Smooth muscle cell (in vitro differentiated cells): ENCODE data around the gene RPTOR. TPM values are rescaled to one million over a fixed set of nuclear protein-coding genes. Genes with fewer than 3 reads are reported as not detected.

Source experiments
- DNase-seq: peaks from one replicate; lab custom pipeline; 2025; ENCODE audit not compliant: unreplicated experiment; lab: John Stamatoyannopoulos, UW
- H2AFZ ChIP-seq: fragments of 200-600 bp; sonication (generic); 2 replicates; pipeline ENCODE4 v1.6.0; 2016; ENCODE audit warnings: antibody characterized with exemption, low read depth, mild to moderate bottlenecking
- H3F3A ChIP-seq: fragments of 200-600 bp; sonication (generic); 2 replicates; pipeline ENCODE4 v1.6.0; 2017; ENCODE audit warnings: antibody characterized with exemption, low read depth
- H3K27ac ChIP-seq: fragments of 200-600 bp; sonication (generic); 2 replicates; pipeline ENCODE4 v1.5.1; 2016; ENCODE audit warnings: low read depth, mild to moderate bottlenecking
- H3K27me3 ChIP-seq: fragments of 200-600 bp; sonication (generic); 2 replicates; pipeline ENCODE4 v1.6.1; 2016; ENCODE audit warnings: low read depth, mild to moderate bottlenecking
- H3K36me3 ChIP-seq: fragments of 200-600 bp; sonication (generic); 2 replicates; pipeline ENCODE4 v1.5.1; 2016; ENCODE audit warnings: low read depth
- H3K4me1 ChIP-seq: fragments of 200-600 bp; sonication (generic); 2 replicates; pipeline ENCODE4 v1.5.1; 2016; ENCODE audit warnings: low read depth
- H3K4me2 ChIP-seq: fragments of 200-600 bp; sonication (generic); 2 replicates; pipeline ENCODE4 v1.6.0; 2016; ENCODE audit warnings: mild to moderate bottlenecking
- H3K4me3 ChIP-seq: fragments of 200-600 bp; sonication (generic); 2 replicates; pipeline ENCODE4 v1.5.1; 2016; ENCODE audit warnings: mild to moderate bottlenecking
- H3K79me2 ChIP-seq: fragments of 200-600 bp; sonication (generic); 2 replicates; pipeline ENCODE4 v1.6.0; 2016; ENCODE audit warnings: low read depth, mild to moderate bottlenecking
- H3K9ac ChIP-seq: fragments of 200-600 bp; sonication (generic); 2 replicates; pipeline ENCODE4 v1.6.0; 2016; ENCODE audit warnings: low read depth
- H3K9me3 ChIP-seq: fragments of 200-600 bp; sonication (generic); replicated peaks from 2 replicates; pipeline ENCODE4 v1.5.1; 2016; ENCODE audit warnings: low read depth
- H4K20me1 ChIP-seq: fragments of 200-600 bp; sonication (generic); 2 replicates; pipeline ENCODE4 v1.6.0; 2016; ENCODE audit warnings: low read depth
- CTCF ChIP-seq: fragments of 200-600 bp; sonication (generic); IDR thresholded peaks from 2 replicates; pipeline ENCODE4 v1.5.1; 2017; ENCODE audit warnings: borderline replicate concordance, mild to moderate bottlenecking, antibody characterized with exemption; ENCODE audit not compliant: insufficient read depth, poor library complexity, severe bottlenecking
- WGBS: methylation state at CpG from one replicate; pipeline ENCODE4 v1.1.7; 2016; ENCODE audit warnings: low lambda C conversion rate; 5-methylcytosine and 5-hydroxymethylcytosine counted together
- polyA plus RNA-seq: library from polyadenylated mRNA; unstranded; fragments of >200 nt; fragmentation: Nextera tagmentation; extraction: Ambion mirVana; gene quantifications from 2 replicates; pipeline ENCODE4 v1.2.1, GENCODE V29; 2016
- total RNA-seq: library from RNA; depleted of rRNA; stranded (reverse); fragments of >200 nt; gene quantifications from 2 replicates; pipeline ENCODE4 v1.2.3, GENCODE V29; 2014

The RPTOR gene
- total and polyA plus RNA-seq, 2 experiments from 2014 or later: 10.6 to 12.2 TPM

GRCh38 chr17:80637048-80637781 lies 92.6 kb downstream of the RPTOR start:
- H4K20me1 ChIP-seq: peaks cover 92% of the 10 kb centered on the region
- no peak for DNase-seq
- H3K4me2 ChIP-seq: no peak overlapping the region
- no peaks in the 10 kb centered on the region for H3K36me3 ChIP-seq
- H3K4me3 ChIP-seq: no peak overlapping the region
- H3K4me1 ChIP-seq: peaks cover 1% of the 10 kb centered on the region
- TF ChIP-seq CTCF: no peak
- 78% methylated on average over 17 of the region's 17 CpGs for WGBS
- no peak overlapping the region for H3K9ac ChIP-seq
- H3K79me2 ChIP-seq: peaks cover 53% of the 10 kb centered on the region
- H3K27me3 ChIP-seq: no peaks in the 10 kb centered on the region
- no peaks in the 10 kb centered on the region for H3F3A ChIP-seq
- H3K9me3 ChIP-seq: no peaks in the 10 kb centered on the region
- H2AFZ ChIP-seq: no peak overlapping the region
- H3K27ac ChIP-seq: no peak overlapping the region

- Histone ChIP-seq H3K4me2 (no peak overlapping the region), H3K27me3 (no peaks in the 10 kb centered on the region), H2AFZ (no peak overlapping the region), H4K20me1 (peaks cover 91% of the 10 kb centered on the region), H3K36me3 (no peaks in the 10 kb centered on the region), H3K4me1 (no peaks in the 10 kb centered on the region), H3K9ac (no peak overlapping the region), H3K4me3 (no peak overlapping the region), H3K9me3 (no peaks in the 10 kb centered on the region), H3K79me2 (peaks cover 57% of the 10 kb centered on the region), H3F3A (no peaks in the 10 kb centered on the region), H3K27ac (no peak overlapping the region)
- no peak for TF ChIP-seq CTCF
- 100% methylated on average over 2 of the region's 2 CpGs for WGBS
- DNase-seq: no peak
Observed at GRCh38 chr17:80639658-80640057, 95.0 kb downstream of the RPTOR start.

DNA sequence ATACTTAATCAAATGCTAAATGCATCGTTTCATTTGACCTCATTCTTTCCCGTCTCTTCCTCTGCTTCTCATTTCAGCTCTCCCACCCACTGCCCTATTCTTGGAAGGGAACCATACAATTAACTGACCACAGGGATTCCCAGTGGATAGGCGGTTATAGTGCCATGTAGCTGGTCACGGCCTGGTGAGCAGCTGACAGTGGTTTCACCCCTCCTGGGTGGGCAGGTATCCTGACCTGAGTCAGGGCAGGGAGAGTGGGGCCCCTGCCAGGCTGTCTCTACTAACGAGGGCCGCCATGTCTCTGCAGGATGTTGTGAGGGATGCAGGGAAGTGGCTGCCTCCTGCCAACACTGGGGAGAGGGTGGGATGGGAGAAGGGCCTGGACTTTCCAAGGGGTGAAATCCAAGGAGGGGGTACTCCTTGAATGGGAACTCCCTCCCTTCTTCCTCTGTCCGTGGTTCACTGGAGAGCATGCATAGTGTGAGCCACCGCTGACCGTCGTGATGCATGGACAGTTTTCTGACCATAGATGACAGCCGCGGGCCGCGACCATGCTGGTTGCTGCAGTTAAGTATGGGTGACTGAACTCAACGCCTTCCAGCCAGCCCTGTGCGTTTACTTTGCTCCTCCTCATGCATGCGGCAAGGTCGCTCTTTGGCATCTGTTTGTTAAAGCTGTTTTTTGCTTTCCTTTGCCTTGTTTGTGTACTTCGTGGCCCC lies 95.9 kb downstream of the RPTOR start:
- H3K79me2 ChIP-seq: peaks cover 56% of the 10 kb centered on the region
- WGBS: 98% methylated on average over 19 of the region's 19 CpGs
- H3K4me2 ChIP-seq: no peak overlapping the region

More for the DNA sequence above, 95.9 kb downstream of the RPTOR start:
- H3K4me3 ChIP-seq: no peak overlapping the region
- no peaks in the 10 kb centered on the region for H3K27me3 ChIP-seq
- no peaks in the 10 kb centered on the region for H3K4me1 ChIP-seq
- H4K20me1 ChIP-seq: peaks cover 91% of the 10 kb centered on the region
- no peaks in the 10 kb centered on the region for H3K9me3 ChIP-seq
- no peak overlapping the region for H2AFZ ChIP-seq
- no peak for TF ChIP-seq CTCF
- DNase-seq: no peak
- no peak overlapping the region for H3K27ac ChIP-seq
- H3K9ac ChIP-seq: no peak overlapping the region
- no peaks in the 10 kb centered on the region for H3F3A ChIP-seq
- no peaks in the 10 kb centered on the region for H3K36me3 ChIP-seq
